B cell (primary cell): ENCODE results near the gene SMIM45.

Source experiments
- ATAC-seq: fragments of 200-7000 bp; cut with Tn5 transposase; one replicate; pipeline ENCODE4 v1.10.0; 2021; ENCODE audit warnings: low read depth, mild to moderate bottlenecking, moderate number of reproducible peaks, moderate library complexity
- CTCF ChIA-PET: fragments of 350-600 bp; sonication (Branson Sonifier 250); formaldehyde crosslinking; loops from one replicate; lab custom pipeline; 2021; ENCODE audit warnings: antibody characterized with exemption, inconsistent platforms; lab: Charles Lee
- POLR2A ChIA-PET: fragments of 350-600 bp; sonication (Branson Sonifier 250); formaldehyde crosslinking; loops from one replicate; lab custom pipeline; 2021; ENCODE audit warnings: antibody characterized with exemption; lab: Charles Lee
- DNase-seq: peaks from one replicate; pipeline ENCODE4 v3.0.0; 2013
- H2AFZ ChIP-seq: 2 replicates; pipeline ENCODE4 v1.6.1; 2012; ENCODE audit warnings: mild to moderate bottlenecking, low read depth, low read length; ENCODE audit not compliant: insufficient read depth, poor library complexity, severe bottlenecking
- H3K27ac ChIP-seq, 2 donors: 1 replicate in 1 of 2; 2 replicates in 1 of 2; pipeline ENCODE4 v1.5.1; 2012 to 2013; ENCODE audit warnings: low read length in 2 of 2, mild to moderate bottlenecking in 2 of 2, moderate library complexity in 1 of 2
- H3K27me3 ChIP-seq, 4 experiments: fragments of 200-600 bp in 1 of 4; sonication (generic) in 1 of 4; replicated peaks in 1 of 4; 1 replicate in 2 of 4; 2 replicates in 2 of 4; pipeline versions ENCODE4 v1.6.1 to v1.7.0; 2013 to 2016; ENCODE audit warnings: low read length in 3 of 4, mild to moderate bottlenecking in 2 of 4, mixed read lengths in 1 of 4, moderate library complexity in 1 of 4; ENCODE audit not compliant: insufficient read depth in 4 of 4, control insufficient read depth in 3 of 4; ENCODE audit errors: control extremely low read depth in 1 of 4
- H3K36me3 ChIP-seq, 2 experiments: replicated peaks in 1 of 2; 1 replicate in 1 of 2; 2 replicates in 1 of 2; pipeline versions ENCODE4 v1.6.1 to v1.7.1; 2013; ENCODE audit warnings: low read length in 1 of 2; ENCODE audit not compliant: insufficient read depth in 2 of 2, control insufficient read depth in 1 of 2; ENCODE audit errors: control extremely low read depth in 1 of 2, extremely low read depth in 1 of 2
- H3K4me1 ChIP-seq, 2 donors: fragments of 200-600 bp in 1 of 2; sonication (generic) in 1 of 2; 1 replicate in 1 of 2; 2 replicates in 1 of 2; pipeline versions ENCODE4 v1.5.1 to v1.6.1; 2013 to 2017; ENCODE audit warnings: low read length in 2 of 2; ENCODE audit not compliant: control insufficient read depth in 2 of 2, insufficient read depth in 2 of 2
- H3K4me2 ChIP-seq: replicated peaks from 2 replicates; pipeline ENCODE3; 2012; ENCODE audit warnings: mild to moderate bottlenecking, low read depth, low read length; ENCODE audit not compliant: poor library complexity, severe bottlenecking
- H3K4me3 ChIP-seq, 5 experiments: fragments of 200-600 bp in 1 of 5; sonication (generic) in 1 of 5; 1 replicate in 3 of 5; 2 replicates in 2 of 5; pipeline versions ENCODE4 v1.5.1 to v1.7.0; 2011 to 2016; ENCODE audit warnings: low read length in 4 of 5, mild to moderate bottlenecking in 4 of 5, low read depth in 2 of 5, control low read depth in 1 of 5, moderate library complexity in 1 of 5; ENCODE audit not compliant: insufficient read depth in 1 of 5; ENCODE audit errors: control extremely low read depth in 1 of 5, extremely low read depth in 1 of 5
- H3K79me2 ChIP-seq: fragments of 200-600 bp; sonication (generic); one replicate; pipeline ENCODE4 v1.6.0; 2016; ENCODE audit warnings: low read length; ENCODE audit not compliant: control insufficient read depth, insufficient read depth
- H3K9ac ChIP-seq: fragments of 200-600 bp; sonication (generic); 2 replicates; pipeline ENCODE4 v1.6.1; 2017; ENCODE audit warnings: mild to moderate bottlenecking, low read length, moderate library complexity
- H3K9me3 ChIP-seq, 3 donors: one replicate each; pipeline versions ENCODE4 v1.6.1 to v1.7.1; 2013; ENCODE audit warnings: low read length in 2 of 3; ENCODE audit not compliant: control insufficient read depth in 2 of 3, insufficient read depth in 1 of 3; ENCODE audit errors: control extremely low read depth in 1 of 3
- H4K20me1 ChIP-seq: 2 replicates; pipeline ENCODE4 v1.6.0; 2012; ENCODE audit warnings: mild to moderate bottlenecking, low read length; ENCODE audit not compliant: insufficient read depth, control insufficient read depth, poor library complexity, severe bottlenecking
- H3K27ac Mint-ChIP-seq: one replicate; pipeline ENCODE4 v1.8.0; 2021; ENCODE audit warnings: mixed read lengths
- H3K27me3 Mint-ChIP-seq: one replicate; pipeline ENCODE4 v1.8.0; 2021; ENCODE audit warnings: mixed read lengths
- H3K4me1 Mint-ChIP-seq: one replicate; pipeline ENCODE4 v1.8.0; 2021; ENCODE audit warnings: mixed read lengths
- H3K4me3 Mint-ChIP-seq: one replicate; pipeline ENCODE4 v1.8.0; 2021; ENCODE audit warnings: mixed read lengths
- H3K9me3 Mint-ChIP-seq: one replicate; pipeline ENCODE4 v1.8.0; 2022; ENCODE audit warnings: mixed read lengths; ENCODE audit not compliant: insufficient read depth
- EZH2 ChIP-seq: IDR thresholded peaks from 2 replicates; pipeline ENCODE4 v1.6.1; 2012; ENCODE audit warnings: borderline replicate concordance, low read depth, mild to moderate bottlenecking, moderate library complexity, low read length; ENCODE audit not compliant: insufficient read depth, poor library complexity, severe bottlenecking
- WGBS: methylation state at CpG from one replicate; pipeline ENCODE4 v1.1.5; 2013; ENCODE audit warnings: missing lambda C conversion rate; ENCODE audit not compliant: insufficient coverage; 5-methylcytosine and 5-hydroxymethylcytosine counted together
- intact Hi-C: fragments of 100-400 bp; cut with micrococcal nuclease; formaldehyde crosslinking; loops from one replicate; pipeline ENCODE4 v1.10.0; 2022
- TF ChIP-seq, protein P1 (sequence below): fragments of 200-600 bp; IDR thresholded peaks from one replicate; pipeline ENCODE4 v1.8.0; 2022; ENCODE audit warnings: antibody characterized with exemption, mild to moderate bottlenecking

Gene SMIM45

GRCh38 chr22:41987276-41987675 lies 35.3 kb downstream of the SMIM45 start:
- WGBS = 100% methylated on average over 3 of the region's 5 CpGs
- DNase-seq = no peak
- H3K9me3 Mint-ChIP-seq = no peaks in the 10 kb centered on the region
- H3K4me1 Mint-ChIP-seq = no peaks in the 10 kb centered on the region
- H3K4me2 ChIP-seq = no peak overlapping the region
- CTCF ChIA-PET = interaction anchor here (0.6 kb wide), 1 partner anchor 42 kb away, joined by 3 read pairs; no protein-coding TSS in a partner anchor
- no peak for ATAC-seq
- peaks cover 0 to 9% (median 0%) of the 10 kb centered on the region in 4 experiments for H3K27me3 ChIP-seq
- no peaks in the 10 kb centered on the region for H3K79me2 ChIP-seq
- POLR2A ChIA-PET = no interaction called here
- no peaks in the 10 kb centered on the region for H3K36me3 ChIP-seq
- no peaks in the 10 kb centered on the region for H3K9me3 ChIP-seq
- peaks cover 19% of the 10 kb centered on the region for H3K27me3 Mint-ChIP-seq
- no peak overlapping the region for H3K4me3 Mint-ChIP-seq
- no peak overlapping the region for H3K27ac Mint-ChIP-seq
- H3K4me1 ChIP-seq = no peaks in the 10 kb centered on the region
- no peaks in the 10 kb centered on the region for H4K20me1 ChIP-seq
- H3K9ac ChIP-seq = no peak overlapping the region
- no peak overlapping the region for H2AFZ ChIP-seq
- TF ChIP-seq, protein P1, sequence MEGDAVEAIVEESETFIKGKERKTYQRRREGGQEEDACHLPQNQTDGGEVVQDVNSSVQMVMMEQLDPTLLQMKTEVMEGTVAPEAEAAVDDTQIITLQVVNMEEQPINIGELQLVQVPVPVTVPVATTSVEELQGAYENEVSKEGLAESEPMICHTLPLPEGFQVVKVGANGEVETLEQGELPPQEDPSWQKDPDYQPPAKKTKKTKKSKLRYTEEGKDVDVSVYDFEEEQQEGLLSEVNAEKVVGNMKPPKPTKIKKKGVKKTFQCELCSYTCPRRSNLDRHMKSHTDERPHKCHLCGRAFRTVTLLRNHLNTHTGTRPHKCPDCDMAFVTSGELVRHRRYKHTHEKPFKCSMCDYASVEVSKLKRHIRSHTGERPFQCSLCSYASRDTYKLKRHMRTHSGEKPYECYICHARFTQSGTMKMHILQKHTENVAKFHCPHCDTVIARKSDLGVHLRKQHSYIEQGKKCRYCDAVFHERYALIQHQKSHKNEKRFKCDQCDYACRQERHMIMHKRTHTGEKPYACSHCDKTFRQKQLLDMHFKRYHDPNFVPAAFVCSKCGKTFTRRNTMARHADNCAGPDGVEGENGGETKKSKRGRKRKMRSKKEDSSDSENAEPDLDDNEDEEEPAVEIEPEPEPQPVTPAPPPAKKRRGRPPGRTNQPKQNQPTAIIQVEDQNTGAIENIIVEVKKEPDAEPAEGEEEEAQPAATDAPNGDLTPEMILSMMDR = no peak
- intact Hi-C loops = no loop called here
- H3K27ac ChIP-seq = no peak overlapping the region
- H3K4me3 ChIP-seq = no peak overlapping the region

GRCh38 chr22:41989246-41989645 lies 37.3 kb downstream of the SMIM45 start:
- H3K4me1 Mint-ChIP-seq = no peaks in the 10 kb centered on the region

More at GRCh38 chr22:41989246-41989645, 37.3 kb downstream of the SMIM45 start:
- ChIA-PET POLR2A (no interaction called here), CTCF (interaction anchor here (0.6 to 0.7 kb wide), 2 partner anchors 11 to 51 kb away, joined by 3 read pairs; no protein-coding TSS in a partner anchor)
- Histone ChIP-seq H3K9me3 (no peaks in the 10 kb centered on the region), H2AFZ (no peak overlapping the region), H3K27me3 (peaks cover 0 to 6% (median 0%) of the 10 kb centered on the region in 4 experiments), H3K9ac (no peak overlapping the region), H3K36me3 (no peaks in the 10 kb centered on the region), H4K20me1 (no peaks in the 10 kb centered on the region), H3K4me3 (no peak overlapping the region), H3K4me2 (no peak overlapping the region), H3K4me1 (no peaks in the 10 kb centered on the region), H3K79me2 (no peaks in the 10 kb centered on the region), H3K27ac (no peak overlapping the region)
- no peak overlapping the region for H3K4me3 Mint-ChIP-seq
- ATAC-seq (no peak), DNase-seq (no peak)
- 87% methylated on average over 4 of the region's 4 CpGs for WGBS
- H3K9me3 Mint-ChIP-seq = no peaks in the 10 kb centered on the region
- intact Hi-C loops = no loop called here
- H3K27me3 Mint-ChIP-seq = peaks cover 25% of the 10 kb centered on the region
- no peak for TF ChIP-seq EZH2
- TF ChIP-seq, protein P1 = no peak
- H3K27ac Mint-ChIP-seq = no peak overlapping the region
